PFSK-1 (cell line): Measurements from ENCODE around the gene GLCCI1.

Experiments used
- REST ChIP-seq, 2 experiments: IDR thresholded peaks; 2 replicates each; pipeline versions ENCODE4 v1.6.1 to v1.8.0; 2011 to 2012; ENCODE audit warnings: low read depth in 2 of 2, low read length in 2 of 2, control low read depth in 1 of 2, inconsistent platforms in 1 of 2, mild to moderate bottlenecking in 1 of 2, moderate library complexity in 1 of 2; ENCODE audit not compliant: insufficient read depth in 1 of 2
- TAF1 ChIP-seq: IDR thresholded peaks from 2 replicates; pipeline ENCODE4 v1.6.1; 2012; ENCODE audit warnings: low read length, control low read depth, borderline replicate concordance; ENCODE audit not compliant: insufficient read depth

- TF ChIP-seq TAF1 (no peak), REST (IDR thresholded peaks at IDR 0.05; ENCODE audit: insufficient read depth in 1 of 2, low read depth in 2 of 2, low read length in 2 of 2) (no peak)
These were observed 9.2 kb downstream of the GLCCI1 start for GRCh38 chr7:7977774-7978173.
